Cardiac fibroblast (primary cell): ENCODE data around the gene KATNB1.

Experiments
- DNase-seq, 2 donors: peaks; one replicate each; pipeline versions ENCODE4 v3.0.0 to v3.0.0-alpha.2; 2010; ENCODE audit warnings: low read depth in 2 of 2
- H3K4me3 ChIP-seq, 2 donors: replicated peaks in 1 of 2; 1 replicate in 1 of 2; 2 replicates in 1 of 2; pipeline ENCODE4 v1.5.1; 2011; ENCODE audit warnings: low read depth in 2 of 2, low read length in 2 of 2, mild to moderate bottlenecking in 2 of 2, moderate library complexity in 1 of 2
- TF ChIP-seq, protein P1 (sequence below): IDR thresholded peaks from one replicate; pipeline ENCODE4 v1.5.1; 2011; ENCODE audit warnings: low read depth, mild to moderate bottlenecking, low read length, inconsistent platforms

KATNB1 gene

GRCh38 chr16:57798953-57799599, 63.5 kb downstream of the KATNB1 start:
- DNase-seq: no peak
- TF ChIP-seq, protein P1, sequence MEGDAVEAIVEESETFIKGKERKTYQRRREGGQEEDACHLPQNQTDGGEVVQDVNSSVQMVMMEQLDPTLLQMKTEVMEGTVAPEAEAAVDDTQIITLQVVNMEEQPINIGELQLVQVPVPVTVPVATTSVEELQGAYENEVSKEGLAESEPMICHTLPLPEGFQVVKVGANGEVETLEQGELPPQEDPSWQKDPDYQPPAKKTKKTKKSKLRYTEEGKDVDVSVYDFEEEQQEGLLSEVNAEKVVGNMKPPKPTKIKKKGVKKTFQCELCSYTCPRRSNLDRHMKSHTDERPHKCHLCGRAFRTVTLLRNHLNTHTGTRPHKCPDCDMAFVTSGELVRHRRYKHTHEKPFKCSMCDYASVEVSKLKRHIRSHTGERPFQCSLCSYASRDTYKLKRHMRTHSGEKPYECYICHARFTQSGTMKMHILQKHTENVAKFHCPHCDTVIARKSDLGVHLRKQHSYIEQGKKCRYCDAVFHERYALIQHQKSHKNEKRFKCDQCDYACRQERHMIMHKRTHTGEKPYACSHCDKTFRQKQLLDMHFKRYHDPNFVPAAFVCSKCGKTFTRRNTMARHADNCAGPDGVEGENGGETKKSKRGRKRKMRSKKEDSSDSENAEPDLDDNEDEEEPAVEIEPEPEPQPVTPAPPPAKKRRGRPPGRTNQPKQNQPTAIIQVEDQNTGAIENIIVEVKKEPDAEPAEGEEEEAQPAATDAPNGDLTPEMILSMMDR: no peak
- no peak overlapping the region for H3K4me3 ChIP-seq

DNA sequence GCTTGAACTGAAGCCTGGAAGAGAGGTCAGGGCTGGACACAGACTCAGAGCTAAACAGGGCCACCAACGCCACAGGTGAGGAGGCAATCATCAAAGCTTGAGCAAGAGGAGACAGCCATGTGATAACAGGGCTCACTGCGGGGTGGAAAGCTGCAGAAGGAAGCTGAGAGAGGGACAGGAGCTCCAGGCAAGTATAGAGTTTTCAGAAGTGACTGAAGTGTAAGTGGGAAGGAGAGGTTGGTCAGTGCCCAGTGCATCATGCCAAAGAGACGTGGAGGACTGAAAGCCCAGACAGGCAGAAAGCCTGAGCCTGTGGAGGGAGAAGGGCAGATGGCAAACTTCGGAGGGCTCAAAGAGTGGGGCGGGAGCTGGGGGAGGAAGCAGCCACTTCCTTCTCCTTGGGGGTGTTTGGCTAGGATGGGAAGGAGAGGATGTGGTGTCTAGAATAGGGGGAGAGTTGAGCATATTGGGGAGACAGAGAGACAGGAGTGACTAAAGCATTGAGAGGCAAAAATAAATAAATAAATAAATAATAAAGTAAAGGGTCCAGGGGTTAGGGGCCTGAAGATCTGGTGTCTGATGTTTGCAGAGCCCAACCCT, 64.1 kb downstream of the KATNB1 start:
- no peak for DNase-seq
- H3K4me3 ChIP-seq: no peak overlapping the region
- TF ChIP-seq, protein P1: no peak

- TF ChIP-seq, protein P1: no peak
- DNase-seq: no peak
- H3K4me3 ChIP-seq: peak overlapping the region; percentile 67 to 79
Observed at GRCh38 chr16:57800200-57801097, 64.9 kb downstream of the KATNB1 start.

DNA sequence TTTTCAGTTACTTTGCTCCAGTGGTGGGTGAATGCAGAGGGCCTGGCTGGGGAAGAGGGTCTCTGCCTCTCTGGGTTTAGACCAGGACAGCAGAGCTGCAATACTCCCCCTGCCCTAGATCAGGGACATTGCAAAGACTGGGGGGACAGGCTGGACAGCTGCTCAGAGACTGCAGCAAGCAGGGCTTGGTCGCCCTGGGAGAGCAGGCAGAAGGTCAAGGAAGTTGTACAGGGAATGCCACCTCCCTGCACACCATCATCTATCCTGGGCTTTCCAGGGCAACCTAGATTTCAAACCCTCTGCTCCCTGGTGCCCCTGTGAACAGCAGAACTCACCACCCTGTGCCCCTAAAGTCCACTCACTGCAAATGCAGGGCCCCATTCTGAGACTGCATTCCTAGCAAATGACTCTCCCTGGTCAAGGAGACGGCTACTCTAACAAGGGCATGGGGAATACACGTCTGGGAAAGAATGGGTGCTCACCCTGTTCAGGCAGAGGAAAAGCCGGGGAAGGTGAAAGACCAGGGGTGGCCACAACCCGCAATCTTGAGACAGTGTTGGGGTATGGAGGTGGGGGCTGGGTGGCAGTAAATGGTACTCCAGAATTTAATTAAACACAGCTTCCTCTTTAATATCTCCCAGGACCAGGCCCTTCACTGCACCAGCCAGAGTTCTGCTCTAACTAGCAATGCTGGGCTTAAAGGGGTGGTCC, 65.7 kb downstream of the KATNB1 start:
- peak; percentile 70 to 82 for DNase-seq
- TF ChIP-seq, protein P1: no peak
- H3K4me3 ChIP-seq: peak overlapping the region; percentile 67 to 79

- TF ChIP-seq, protein P1: no peak
- DNase-seq: peak in 1 of 2 donors; percentile 71
- H3K4me3 ChIP-seq: peak overlapping the region; percentile 67 to 79
Observed at GRCh38 chr16:57801809-57802340, 66.3 kb downstream of the KATNB1 start.

- TF ChIP-seq, protein P1: no peak
- H3K4me3 ChIP-seq: peak within 1 kb of the TSS; percentile 67 to 79
- peak; percentile 83 to 84 for DNase-seq
Observed at GRCh38 chr16:57802341-57803133, 67.0 kb downstream of the KATNB1 start, which contains the start of gene KIFC3. TSS of gene KIFC3 (minus strand) at chr16:57802491. CDS start at chr16:57798243, 4,248 bp downstream.
